GM23338 (cell line): Measurements from ENCODE around the gene TSC22D1. TPM values are rescaled to one million over a fixed set of nuclear protein-coding genes. Genes with fewer than 3 reads are reported as not detected.

Experiments
- ATAC-seq: fragments of 200-7000 bp; cut with Tn5 transposase; 3 replicates; pipeline ENCODE4 v1.9.1; 2020
- DNase-seq: peaks from one replicate; pipeline ENCODE4 v3.0.0-alpha.2; 2015; ENCODE audit warnings: low spot score
- H2AFZ ChIP-seq: fragments of 200-600 bp; sonication (generic); 2 replicates; pipeline ENCODE4 v1.8.0; 2016; ENCODE audit warnings: antibody characterized with exemption, mild to moderate bottlenecking, moderate library complexity
- H3F3A ChIP-seq: fragments of 200-600 bp; sonication (generic); replicated peaks from 2 replicates; pipeline ENCODE4 v1.8.0; 2017; ENCODE audit warnings: antibody characterized with exemption, mixed run types, low read depth
- H3K27ac ChIP-seq: fragments of 200-600 bp; sonication (generic); 2 replicates; pipeline ENCODE4 v1.6.1; 2016; ENCODE audit warnings: low read depth
- H3K27me3 ChIP-seq: fragments of 200-600 bp; sonication (generic); 2 replicates; pipeline ENCODE4 v1.8.0; 2016; ENCODE audit warnings: mild to moderate bottlenecking, mixed run types, moderate library complexity; ENCODE audit not compliant: insufficient read depth
- H3K36me3 ChIP-seq: fragments of 200-600 bp; sonication (generic); 2 replicates; pipeline ENCODE4 v1.8.0; 2016; ENCODE audit warnings: mild to moderate bottlenecking; ENCODE audit not compliant: insufficient read depth
- H3K4me1 ChIP-seq: fragments of 200-600 bp; sonication (generic); 2 replicates; pipeline ENCODE4 v1.8.0; 2016; ENCODE audit warnings: mild to moderate bottlenecking, moderate library complexity; ENCODE audit not compliant: insufficient read depth
- H3K4me2 ChIP-seq: fragments of 200-600 bp; sonication (generic); 2 replicates; pipeline ENCODE4 v1.7.1; 2017; ENCODE audit warnings: mixed run types
- H3K4me3 ChIP-seq: fragments of 200-600 bp; sonication (generic); 2 replicates; pipeline ENCODE4 v1.6.1; 2016; ENCODE audit warnings: mixed run types
- H3K79me2 ChIP-seq: fragments of 200-600 bp; sonication (generic); replicated peaks from 2 replicates; pipeline ENCODE4 v1.8.0; 2017; ENCODE audit warnings: mild to moderate bottlenecking; ENCODE audit not compliant: insufficient read depth
- H3K9me2 ChIP-seq: fragments of 200-600 bp; sonication (generic); 2 replicates; pipeline ENCODE4 v1.8.0; 2017; ENCODE audit not compliant: insufficient read depth
- H4K20me1 ChIP-seq: fragments of 200-600 bp; sonication (generic); replicated peaks from 2 replicates; pipeline ENCODE4 v1.8.0; 2017; ENCODE audit warnings: mild to moderate bottlenecking; ENCODE audit not compliant: insufficient read depth
- H3K27ac Mint-ChIP-seq: 2 replicates; pipeline ENCODE4 v1.8.0; 2020; ENCODE audit warnings: inconsistent platforms, mild to moderate bottlenecking, moderate library complexity, mixed read lengths
- H3K27me3 Mint-ChIP-seq: 3 replicates; pipeline ENCODE4 v1.8.0; 2022; ENCODE audit warnings: low read depth, mild to moderate bottlenecking, moderate library complexity, mixed read lengths, inconsistent platforms; ENCODE audit not compliant: insufficient read depth, poor library complexity
- H3K36me3 Mint-ChIP-seq: 3 replicates; pipeline ENCODE4 v1.8.0; 2021; ENCODE audit warnings: low read depth, mild to moderate bottlenecking, inconsistent platforms, moderate library complexity, mixed read lengths
- H3K4me1 Mint-ChIP-seq: 3 replicates; pipeline ENCODE4 v1.8.0; 2020; ENCODE audit warnings: mild to moderate bottlenecking, inconsistent platforms, mixed read lengths
- H3K4me3 Mint-ChIP-seq: 3 replicates; pipeline ENCODE4 v1.8.0; 2021; ENCODE audit warnings: moderate library complexity, mild to moderate bottlenecking, inconsistent platforms, mixed read lengths
- H3K9me3 Mint-ChIP-seq: 3 replicates; pipeline ENCODE4 v1.8.0; 2020; ENCODE audit warnings: moderate library complexity, mild to moderate bottlenecking, inconsistent platforms, mixed read lengths
- CREB1 ChIP-seq: fragments of 250-450 bp; sonication (Bioruptor Pico); IDR thresholded peaks from 2 replicates; pipeline ENCODE4 v1.5.0; 2020; ENCODE audit warnings: low read depth, mild to moderate bottlenecking, moderate library complexity
- CTCF ChIP-seq, 2 experiments: fragments of 200-600 bp in 1 of 2; sonication (generic) in 1 of 2; conservative IDR thresholded peaks; 2 replicates each; pipeline versions ENCODE4 v1.5.1 to v1.6.1; 2016 to 2017; ENCODE audit warnings: antibody characterized with exemption in 2 of 2, low read depth in 2 of 2, mild to moderate bottlenecking in 2 of 2, moderate library complexity in 1 of 2
- ETS1 ChIP-seq: IDR thresholded peaks from 2 replicates; pipeline ENCODE4 v1.6.1; 2016; ENCODE audit warnings: antibody characterized with exemption
- EZH2 ChIP-seq: fragments of 200-600 bp; sonication (generic); IDR thresholded peaks from one replicate; pipeline ENCODE4 v1.8.0; 2017; ENCODE audit warnings: antibody characterized with exemption, mild to moderate bottlenecking, low read depth; ENCODE audit not compliant: unreplicated experiment
- EZH2phosphoT487 ChIP-seq: fragments of 200-600 bp; sonication (generic); IDR thresholded peaks from one replicate; pipeline ENCODE4 v1.8.1; 2018; ENCODE audit warnings: antibody characterized with exemption; ENCODE audit not compliant: unreplicated experiment
- NANOG ChIP-seq: IDR thresholded peaks from 2 replicates; pipeline ENCODE4 v1.6.1; 2016; ENCODE audit warnings: antibody characterized with exemption, borderline replicate concordance
- POLR2AphosphoS5 ChIP-seq: IDR thresholded peaks from 2 replicates; pipeline ENCODE4 v1.6.1; 2016; ENCODE audit warnings: antibody characterized with exemption, low read depth
- REST ChIP-seq: IDR thresholded peaks from one replicate; pipeline ENCODE4 v1.6.1; 2018; ENCODE audit warnings: antibody characterized with exemption; ENCODE audit not compliant: unreplicated experiment
- STAT1 ChIP-seq: IDR thresholded peaks from one replicate; pipeline ENCODE4 v1.6.1; 2016; ENCODE audit warnings: antibody characterized with exemption; ENCODE audit not compliant: unreplicated experiment
- ZNF462 ChIP-seq: fragments of 250-450 bp; sonication (Bioruptor Pico); IDR thresholded peaks from 2 replicates; pipeline ENCODE4 v1.5.0; 2020; ENCODE audit warnings: mild to moderate bottlenecking, moderate library complexity
- polyA plus RNA-seq: library from polyadenylated mRNA; unstranded; fragments of >200 nt; fragmentation: Nextera tagmentation; extraction: Ambion mirVana; gene quantifications from 2 replicates; pipeline ENCODE4 v1.2.1, GENCODE V29; 2016
- total RNA-seq: library from RNA; depleted of rRNA; stranded (reverse); fragments of >200 nt; shearing (Covaris generic); gene quantifications from 2 replicates; pipeline ENCODE4 v1.2.3, GENCODE V29; 2014

The TSC22D1 gene
- total and polyA plus RNA-seq, 2 experiments from 2014 or later: 58.5 to 114 TPM

GRCh38 chr13:44575035-44575434 lies 1.1 kb downstream of the TSC22D1 start (continued):
- TF ChIP-seq ZNF462 (CRISPR knock-in tag): no peak
- TF ChIP-seq CTCF (conservative IDR thresholded peaks at IDR 0.05; ENCODE audit: low read depth in 2 of 2): no peak
- no peak for TF ChIP-seq NANOG
- no peak for TF ChIP-seq POLR2AphosphoS5

GRCh38 chr13:44574466-44574855 lies 1.7 kb downstream of the TSC22D1 start:
- H3K27ac Mint-ChIP-seq: no peak overlapping the region
- H3K4me3 Mint-ChIP-seq: peak overlapping the region; percentile 95
- peaks cover 11% of the 10 kb centered on the region; the same call in 1 of the 2 replicates for H4K20me1 ChIP-seq
- no peaks in the 10 kb centered on the region for H3K36me3 ChIP-seq
- peaks cover 68% of the 10 kb centered on the region for H3K79me2 ChIP-seq
- no peak overlapping the region for H3K27ac ChIP-seq
- H2AFZ ChIP-seq: no peak overlapping the region
- peaks cover 11% of the 10 kb centered on the region for H3K27me3 Mint-ChIP-seq
- H3F3A ChIP-seq: peaks cover 4% of the 10 kb centered on the region; the same call in 1 of the 2 replicates
- peak overlapping the region; percentile 75 for H3K4me2 ChIP-seq
- H3K27me3 ChIP-seq: no peaks in the 10 kb centered on the region
- ATAC-seq (no peak), DNase-seq (no peak)
- peak overlapping the region; percentile 71 for H3K4me3 ChIP-seq
- H3K4me1 Mint-ChIP-seq: peaks cover 50% of the 10 kb centered on the region
- H3K9me3 Mint-ChIP-seq: no peaks in the 10 kb centered on the region
- H3K36me3 Mint-ChIP-seq: peaks cover 43% of the 10 kb centered on the region
- H3K9me2 ChIP-seq: no peaks in the 10 kb centered on the region
- H3K4me1 ChIP-seq: peaks cover 35% of the 10 kb centered on the region
- TF ChIP-seq STAT1: no peak
- TF ChIP-seq EZH2: no peak
- TF ChIP-seq ETS1: no peak
- no peak for TF ChIP-seq CREB1
- no peak for TF ChIP-seq REST
- TF ChIP-seq CTCF (conservative IDR thresholded peaks at IDR 0.05; ENCODE audit: low read depth in 2 of 2): no peak
- TF ChIP-seq EZH2phosphoT487: no peak
- TF ChIP-seq POLR2AphosphoS5: no peak
